Measurements from ENCODE around the gene CYP27A1.
A peak's percentile ranks its signal among the peaks of the same experiment; 100 is the strongest.

CYP27A1 gene

DNA sequence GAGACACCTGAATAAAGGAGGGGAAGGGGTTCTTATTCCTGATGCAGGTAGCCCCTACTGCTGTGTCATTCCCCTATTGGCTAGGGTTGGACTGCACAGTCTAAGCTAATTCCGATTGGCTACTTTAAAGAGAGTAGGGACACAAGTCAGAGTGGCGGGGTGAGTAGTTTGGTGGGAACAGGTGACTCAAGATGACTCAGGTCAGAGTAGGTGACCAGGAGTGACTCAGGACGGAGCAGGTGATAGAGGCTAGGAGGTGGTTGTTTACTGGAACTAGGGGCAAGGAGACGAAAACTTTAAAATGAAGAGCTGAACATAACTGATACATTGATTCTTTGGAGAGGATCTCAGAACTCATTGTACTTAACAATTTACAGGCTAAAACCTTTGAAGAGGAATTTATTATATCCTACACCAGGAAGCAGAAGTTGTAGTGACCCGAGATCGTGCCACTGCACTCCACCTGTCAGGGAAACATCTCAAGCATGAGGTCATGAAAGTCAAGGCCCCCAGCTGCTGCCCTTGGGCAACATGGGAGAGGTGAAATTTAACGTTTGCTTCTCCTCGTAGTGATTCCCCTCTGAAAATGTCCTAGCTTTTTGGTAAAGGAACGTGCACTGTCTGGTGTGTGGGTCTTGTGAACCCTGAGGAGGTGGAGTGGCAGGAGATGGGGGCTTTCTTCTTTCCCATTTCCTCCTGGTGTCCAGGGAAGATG lies 4.5 kb upstream of the CYP27A1 start:
- H3K27ac Mint-ChIP-seq = no peak overlapping the region
- H3K27me3 Mint-ChIP-seq (ENCODE audit: low read depth) = peaks cover 16% of the 10 kb centered on the region
- H3K9me3 Mint-ChIP-seq = peaks cover 7% of the 10 kb centered on the region
- H3K4me1 Mint-ChIP-seq = peaks cover 27% of the 10 kb centered on the region
- H3K4me3 Mint-ChIP-seq = peak overlapping the region in 1 of 3 experiments; percentile 16
- TF ChIP-seq, protein P1, sequence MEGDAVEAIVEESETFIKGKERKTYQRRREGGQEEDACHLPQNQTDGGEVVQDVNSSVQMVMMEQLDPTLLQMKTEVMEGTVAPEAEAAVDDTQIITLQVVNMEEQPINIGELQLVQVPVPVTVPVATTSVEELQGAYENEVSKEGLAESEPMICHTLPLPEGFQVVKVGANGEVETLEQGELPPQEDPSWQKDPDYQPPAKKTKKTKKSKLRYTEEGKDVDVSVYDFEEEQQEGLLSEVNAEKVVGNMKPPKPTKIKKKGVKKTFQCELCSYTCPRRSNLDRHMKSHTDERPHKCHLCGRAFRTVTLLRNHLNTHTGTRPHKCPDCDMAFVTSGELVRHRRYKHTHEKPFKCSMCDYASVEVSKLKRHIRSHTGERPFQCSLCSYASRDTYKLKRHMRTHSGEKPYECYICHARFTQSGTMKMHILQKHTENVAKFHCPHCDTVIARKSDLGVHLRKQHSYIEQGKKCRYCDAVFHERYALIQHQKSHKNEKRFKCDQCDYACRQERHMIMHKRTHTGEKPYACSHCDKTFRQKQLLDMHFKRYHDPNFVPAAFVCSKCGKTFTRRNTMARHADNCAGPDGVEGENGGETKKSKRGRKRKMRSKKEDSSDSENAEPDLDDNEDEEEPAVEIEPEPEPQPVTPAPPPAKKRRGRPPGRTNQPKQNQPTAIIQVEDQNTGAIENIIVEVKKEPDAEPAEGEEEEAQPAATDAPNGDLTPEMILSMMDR (IDR thresholded peaks at IDR 0.05; ENCODE audit: unreplicated experiment in 3 of 3) = no peak
- peaks cover 34% of the 10 kb centered on the region for H3K36me3 Mint-ChIP-seq (ENCODE audit: low read depth)

- TF ChIP-seq, protein P1 (IDR thresholded peaks at IDR 0.05; ENCODE audit: unreplicated experiment in 3 of 3) = no peak
- H3K27ac Mint-ChIP-seq = no peak overlapping the region
- peaks cover 7% of the 10 kb centered on the region for H3K9me3 Mint-ChIP-seq
- H3K27me3 Mint-ChIP-seq (ENCODE audit: low read depth) = peaks cover 19% of the 10 kb centered on the region
- H3K36me3 Mint-ChIP-seq (ENCODE audit: low read depth) = peaks cover 20% of the 10 kb centered on the region
- H3K4me1 Mint-ChIP-seq = peaks cover 43% of the 10 kb centered on the region
- peak overlapping the region in 2 of 3 experiments; percentile 53 to 66 for H3K4me3 Mint-ChIP-seq
These were observed 1.9 kb upstream of the CYP27A1 start for GRCh38 chr2:218780046-218780445.

- Mint-ChIP-seq H3K9me3 (peaks cover 7% of the 10 kb centered on the region), H3K36me3 (ENCODE audit: low read depth) (peaks cover 18% of the 10 kb centered on the region), H3K4me1 (peaks cover 43% of the 10 kb centered on the region), H3K4me3 (peak overlapping the region; percentile 84 to 87 (median 86)), H3K27ac (peak overlapping the region; percentile 40 to 84 (median 71)), H3K27me3 (ENCODE audit: low read depth) (peaks cover 19% of the 10 kb centered on the region)
- TF ChIP-seq, protein P1 (IDR thresholded peaks at IDR 0.05; ENCODE audit: unreplicated experiment in 3 of 3) = no peak
These were observed 876 bp upstream of the CYP27A1 start for GRCh38 chr2:218780851-218781690.

DNA sequence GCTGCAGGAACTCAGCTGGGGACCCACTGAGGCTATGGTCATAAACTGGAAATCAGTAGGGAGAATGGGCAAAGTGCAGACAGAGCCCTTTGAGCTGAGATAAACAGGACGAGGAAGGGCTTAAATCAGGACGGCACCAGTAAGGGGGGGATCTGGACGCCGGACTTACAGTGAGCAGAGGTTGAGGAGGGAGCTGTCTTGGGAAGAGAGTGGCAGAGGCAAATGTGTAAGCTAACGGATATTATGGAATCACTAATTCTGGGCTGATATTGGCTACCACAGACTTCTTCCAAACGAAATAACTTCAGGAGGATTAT lies 539 bp downstream of the CYP27A1 start:
- TF ChIP-seq, protein P1 (IDR thresholded peaks at IDR 0.05; ENCODE audit: unreplicated experiment in 3 of 3) = no peak

DNA sequence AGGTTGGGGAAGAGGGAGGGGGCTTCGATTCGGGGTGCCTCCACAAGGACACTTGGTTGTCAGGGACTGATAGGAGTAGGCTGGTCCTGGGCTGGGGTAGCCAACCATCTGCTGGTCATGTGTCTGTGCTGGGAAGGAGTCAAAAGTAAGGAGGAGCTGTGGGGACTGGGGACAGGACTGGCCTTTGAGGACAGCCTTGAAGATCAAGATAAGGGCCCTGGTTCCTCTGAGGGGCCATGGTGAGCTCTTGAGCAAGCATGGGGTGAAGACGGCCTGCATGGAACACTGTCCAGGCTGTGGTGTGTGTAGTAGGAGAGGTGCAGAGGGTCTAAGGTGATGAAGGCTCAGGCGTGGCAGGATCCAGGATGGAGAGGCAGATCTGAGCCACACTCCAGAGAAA lies 1.7 kb downstream of the CYP27A1 start:
- peaks cover 7% of the 10 kb centered on the region for H3K36me3 Mint-ChIP-seq (ENCODE audit: low read depth)
- H3K4me1 Mint-ChIP-seq = peaks cover 42% of the 10 kb centered on the region
- peak overlapping the region in 1 of 3 experiments; percentile 68 for H3K27ac Mint-ChIP-seq
- H3K27me3 Mint-ChIP-seq (ENCODE audit: low read depth) = peaks cover 19% of the 10 kb centered on the region
- H3K9me3 Mint-ChIP-seq = no peaks in the 10 kb centered on the region
- TF ChIP-seq, protein P1 (IDR thresholded peaks at IDR 0.05; ENCODE audit: unreplicated experiment in 3 of 3) = no peak
- H3K4me3 Mint-ChIP-seq = peak overlapping the region; percentile 53 to 82 (median 55)

More for the DNA sequence above, 539 bp downstream of the CYP27A1 start:
- Mint-ChIP-seq H3K4me1 (peaks cover 43% of the 10 kb centered on the region), H3K27ac (peak overlapping the region; percentile 46 to 75 (median 52)), H3K4me3 (peak overlapping the region; percentile 80 to 86 (median 82)), H3K27me3 (ENCODE audit: low read depth) (peaks cover 19% of the 10 kb centered on the region), H3K9me3 (no peaks in the 10 kb centered on the region), H3K36me3 (ENCODE audit: low read depth) (peaks cover 8% of the 10 kb centered on the region)
